IMR-90 (cell line): ENCODE measurements around the gene RAB26. TPM values are rescaled to one million over a fixed set of nuclear protein-coding genes. Genes with fewer than 3 reads are reported as not detected.

Experiments
- ATAC-seq: fragments of 200-7000 bp; cut with Tn5 transposase; 2 replicates; pipeline ENCODE4 v1.9.1; 2020; ENCODE audit warnings: low read depth, mild to moderate bottlenecking, moderate library complexity
- Bru-seq: library from RNA; stranded (reverse); fragments of 400-500 nt; gene quantifications from one replicate; lab custom pipeline; 2021; lab: Mats Ljungman, UMichigan
- BruChase-seq, 2 experiments: library from RNA; stranded (reverse); fragments of 400-500 nt; gene quantifications; one replicate each; lab custom pipeline; 2021; lab: Mats Ljungman, UMichigan
- BruUV-seq: library from RNA; stranded (reverse); fragments of 400-500 nt; replicated peaks from 2 replicates; lab custom pipeline; 2021; lab: Mats Ljungman, UMichigan
- CTCF ChIA-PET: fragments of 300-600 bp; formaldehyde crosslinking; extraction: SDS; loops from one replicate; lab custom pipeline; 2021; ENCODE audit warnings: antibody characterized with exemption; lab: Yijun Ruan, JAX
- POLR2A ChIA-PET: fragments of 300-600 bp; sonication (Branson Sonifier 250); formaldehyde crosslinking; loops from one replicate; lab custom pipeline; 2022; ENCODE audit warnings: antibody characterized with exemption; ENCODE audit not compliant: unreplicated experiment; lab: Charles Lee
- DNase-seq: peaks from one replicate; pipeline ENCODE4 v3.0.0; 2013
- H2AFZ ChIP-seq: replicated peaks from 2 replicates; pipeline ENCODE3; 2013; ENCODE audit warnings: low read length, mild to moderate bottlenecking; ENCODE audit not compliant: poor library complexity
- H2AK5ac ChIP-seq: 2 replicates; pipeline ENCODE4 v1.6.1; 2013; ENCODE audit warnings: low read depth, low read length, inconsistent platforms
- H2AK9ac ChIP-seq: replicated peaks from 2 replicates; pipeline ENCODE3; 2013; ENCODE audit warnings: mild to moderate bottlenecking, low read depth, low read length, moderate library complexity; ENCODE audit not compliant: poor library complexity
- H2BK120ac ChIP-seq: 2 replicates; pipeline ENCODE4 v1.6.1; 2013; ENCODE audit warnings: low read depth, low read length, inconsistent platforms
- H2BK15ac ChIP-seq: 3 replicates; pipeline ENCODE4 v1.6.1; 2013; ENCODE audit warnings: low read depth, low read length, inconsistent platforms
- H2BK20ac ChIP-seq: 2 replicates; pipeline ENCODE4 v1.6.1; 2013; ENCODE audit warnings: low read depth, mild to moderate bottlenecking, inconsistent platforms, low read length, moderate library complexity
- H2BK5ac ChIP-seq: 2 replicates; pipeline ENCODE4 v1.6.1; 2013; ENCODE audit warnings: mild to moderate bottlenecking, low read depth, low read length, inconsistent platforms; ENCODE audit not compliant: poor library complexity, severe bottlenecking
- H3K14ac ChIP-seq: replicated peaks from 2 replicates; pipeline ENCODE4 v1.6.1; 2013; ENCODE audit warnings: low read depth, low read length, inconsistent platforms
- H3K18ac ChIP-seq: 2 replicates; pipeline ENCODE4 v1.6.1; 2013; ENCODE audit warnings: low read depth, low read length, control low read depth
- H3K23ac ChIP-seq: 2 replicates; pipeline ENCODE4 v1.6.1; 2013; ENCODE audit warnings: low read depth, low read length, inconsistent platforms
- H3K27ac ChIP-seq: 2 replicates; pipeline ENCODE4 v1.5.1; 2013; ENCODE audit warnings: mild to moderate bottlenecking, control low read depth, low read length; ENCODE audit not compliant: insufficient read depth
- H3K27me3 ChIP-seq: 2 replicates; pipeline ENCODE4 v1.6.1; 2013; ENCODE audit warnings: low read length; ENCODE audit not compliant: control insufficient read depth, insufficient read depth
- H3K36me3 ChIP-seq: 2 replicates; pipeline ENCODE4 v1.6.1; 2013; ENCODE audit warnings: low read length, mixed read lengths; ENCODE audit not compliant: control insufficient read depth, insufficient read depth
- H3K4ac ChIP-seq: 2 replicates; pipeline ENCODE4 v1.6.1; 2013; ENCODE audit warnings: low read depth, low read length, inconsistent platforms
- H3K4me1 ChIP-seq: 2 replicates; pipeline ENCODE4 v1.6.1; 2013; ENCODE audit warnings: low read length, mixed read lengths; ENCODE audit not compliant: control insufficient read depth, insufficient read depth
- H3K4me2 ChIP-seq: 2 replicates; pipeline ENCODE4 v1.6.1; 2013; ENCODE audit warnings: low read depth, mild to moderate bottlenecking, control low read depth, low read length, moderate library complexity
- H3K4me3 ChIP-seq: 2 replicates; pipeline ENCODE4 v1.5.1; 2013; ENCODE audit warnings: low read depth, mild to moderate bottlenecking, control low read depth, low read length, moderate library complexity; ENCODE audit not compliant: insufficient read depth
- H3K56ac ChIP-seq: 2 replicates; pipeline ENCODE4 v1.6.1; 2013; ENCODE audit warnings: low read length, inconsistent platforms; ENCODE audit not compliant: insufficient read depth; ENCODE audit errors: extremely low read depth
- H3K79me1 ChIP-seq, 2 experiments: 2 replicates each; pipeline ENCODE4 v1.6.1; 2013; ENCODE audit warnings: low read length in 2 of 2, inconsistent platforms in 1 of 2, low read depth in 1 of 2
- H3K9ac ChIP-seq: 2 replicates; pipeline ENCODE4 v1.6.1; 2013; ENCODE audit warnings: low read depth, low read length, control low read depth
- H3K9me1 ChIP-seq: 2 replicates; pipeline ENCODE4 v1.6.1; 2013; ENCODE audit warnings: low read length, inconsistent platforms; ENCODE audit not compliant: insufficient read depth
- H3K9me3 ChIP-seq: 2 replicates; pipeline ENCODE4 v1.6.1; 2013; ENCODE audit warnings: low read length; ENCODE audit not compliant: control insufficient read depth, insufficient read depth
- H4K20me1 ChIP-seq: 2 replicates; pipeline ENCODE4 v1.6.1; 2013; ENCODE audit warnings: low read length, inconsistent platforms; ENCODE audit not compliant: insufficient read depth
- H4K5ac ChIP-seq: 2 replicates; pipeline ENCODE4 v1.6.1; 2013; ENCODE audit warnings: mild to moderate bottlenecking, low read depth, low read length, control low read depth
- H4K8ac ChIP-seq, 2 experiments: 2 replicates each; pipeline ENCODE4 v1.6.1; 2013; ENCODE audit warnings: low read depth in 2 of 2, low read length in 2 of 2, control low read depth in 1 of 2, inconsistent platforms in 1 of 2
- H4K91ac ChIP-seq: 2 replicates; pipeline ENCODE4 v1.6.1; 2013; ENCODE audit warnings: low read depth, low read length, inconsistent platforms; ENCODE audit not compliant: insufficient read depth
- CEBPB ChIP-seq: IDR thresholded peaks from 2 replicates; pipeline ENCODE4 v1.6.1; 2012; ENCODE audit warnings: low read depth, low read length, improper control_type of control experiment
- MAZ ChIP-seq: IDR thresholded peaks from 2 replicates; pipeline ENCODE4 v1.6.1; 2012; ENCODE audit warnings: low read depth, mild to moderate bottlenecking, low read length, improper control_type of control experiment, moderate library complexity, borderline replicate concordance
- NFE2L2 ChIP-seq: fragments of 150-350 bp; IDR thresholded peaks from 2 replicates; pipeline ENCODE4 v1.6.1; 2016; ENCODE audit warnings: low read depth, mild to moderate bottlenecking, low read length
- RAD21 ChIP-seq: IDR thresholded peaks from 2 replicates; pipeline ENCODE4 v1.6.1; 2012; ENCODE audit warnings: low read length, improper control_type of control experiment
- RFX5 ChIP-seq: IDR thresholded peaks from 2 replicates; pipeline ENCODE4 v1.8.0; 2012; ENCODE audit warnings: low read depth, mild to moderate bottlenecking, low read length, moderate library complexity
- WGBS, 2 experiments: methylation state at CpG; one replicate each; pipeline versions ENCODE4 v1.1.5 to v1.1.7; 2013; ENCODE audit warnings: missing lambda C conversion rate in 2 of 2; ENCODE audit not compliant: insufficient read length in 1 of 2; ENCODE audit errors: extremely low coverage in 2 of 2; 5-methylcytosine and 5-hydroxymethylcytosine counted together
- dilution Hi-C: fragments of 300-500 bp; cut with HindIII; formaldehyde crosslinking; loops from one replicate; pipeline ENCODE4 v1.14.3; 2018; ENCODE audit warnings: low sequenced_read_pairs; ENCODE audit not compliant: unreplicated experiment
- in situ Hi-C: fragments of 300-500 bp; cut with MboI; formaldehyde crosslinking; loops from 3 replicates; pipeline ENCODE4 v1.14.3; 2019; ENCODE audit warnings: low sequenced_read_pairs, inconsistent platforms, mixed read lengths
- intact Hi-C: fragments of 100-400 bp; cut with micrococcal nuclease; formaldehyde crosslinking; loops from 2 replicates; pipeline ENCODE4 v1.10.0; 2022
- long read RNA-seq: library from polyadenylated mRNA; unstranded; transcript quantifications from one replicate; pipeline ENCODE4 v2.0.0, GENCODE V29; 2021; ENCODE audit not compliant: unreplicated experiment
- polyA plus RNA-seq, 3 experiments: library from polyadenylated mRNA; depleted of rRNA; stranded (reverse); fragments of >200 nt; gene quantifications; 2 replicates each; pipeline ENCODE4 v1.2.3, GENCODE V29; 2012; ENCODE audit warnings: low replicate concordance in 1 of 3
- total RNA-seq: library from RNA; depleted of rRNA; stranded (reverse); fragments of >200 nt; gene quantifications from 2 replicates; pipeline ENCODE4 v1.2.3, GENCODE V29; 2012; rRNA removed
- TF ChIP-seq, protein P1 (sequence below): conservative IDR thresholded peaks from 2 replicates; pipeline ENCODE4 v1.5.1; 2012; ENCODE audit warnings: mild to moderate bottlenecking, low read depth, low read length, improper control_type of control experiment
- TF ChIP-seq, protein P2 (sequence below): fragments of 150-350 bp; IDR thresholded peaks from 2 replicates; pipeline ENCODE4 v1.6.1; 2017; ENCODE audit warnings: mild to moderate bottlenecking, antibody characterized with exemption, low read length, low read depth

RAB26 gene
- total RNA-seq, result 1.1 TPM in 2 replicates
- 4.5 and 4.8 TPM in 2 replicates for polyA plus RNA-seq (2012; rRNA removed)
- 2.8 and 4.9 TPM in 2 replicates for polyA plus RNA-seq (2012; cell fraction: cytosol; rRNA removed)
- 33.0 and 40.5 TPM in 2 replicates for polyA plus RNA-seq (2012; cell fraction: nucleus; rRNA removed; ENCODE audit: low replicate concordance)
- percentile 12 among the genes with signal in this experiment for Bru-seq, nascent RNA
- BruChase-seq, experiment 1, labeled RNA remaining after a 6-hour chase, result percentile 33 among the genes with signal in this experiment
- BruChase-seq, experiment 2, labeled RNA remaining after a 2-hour chase, result percentile 34 among the genes with signal in this experiment
- long read RNA-seq, transcript RAB26-204 (8 exons, 1,720 nt), result minor isoform, 5 of 35 reads
- long read RNA-seq, transcript RAB26-201 (9 exons, 1,675 nt), result major isoform, 9 of 35 reads
- long read RNA-seq, partial matches to known transcripts, result 1 of 35 reads
- long read RNA-seq, other reads (novel, unspliced or antisense), result 20 of 35 reads

DNA sequence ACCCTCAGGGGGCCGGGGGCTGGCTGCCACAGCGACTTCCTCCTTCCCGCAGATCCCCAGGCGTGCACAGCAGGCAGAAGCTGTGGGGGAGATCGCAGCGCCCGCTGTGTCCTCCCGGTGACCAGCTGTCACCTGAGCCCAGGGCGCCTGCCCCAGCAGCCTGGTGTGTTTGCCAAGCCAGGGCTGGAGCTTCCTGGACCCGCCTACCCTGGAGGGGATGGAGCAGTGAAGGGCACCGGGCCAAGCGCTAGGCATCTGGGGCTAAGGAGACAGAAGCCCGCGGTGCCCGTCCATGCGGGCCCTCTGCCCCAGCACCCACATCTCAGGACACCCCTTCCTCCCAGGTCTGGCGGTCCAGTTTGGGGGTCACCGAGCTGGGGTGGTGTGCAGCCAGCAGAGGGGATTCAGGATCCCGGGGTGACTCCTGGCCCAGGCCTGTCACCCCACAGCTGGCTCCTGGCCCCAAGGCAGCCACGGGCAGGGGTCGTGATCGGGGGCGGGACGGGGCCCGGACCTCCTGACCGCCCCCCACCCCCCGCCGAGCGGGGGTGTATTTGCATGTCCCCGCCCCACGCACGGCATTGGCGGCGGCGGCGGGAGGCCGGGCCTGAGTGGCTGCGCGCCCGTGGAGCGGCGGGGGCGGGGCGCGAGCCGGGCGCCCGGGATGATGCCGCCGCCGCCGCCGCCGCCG is at the start of gene RAB26:
TSS of gene RAB26 (plus strand) at position 645 of the 691 bp plus-strand sequence. CDS start 159 bp downstream, outside the sequence.
- BruUV-seq, result no TSS peak
- H3K9me1 ChIP-seq, result peaks cover 10% of the 10 kb centered on the region
- H3K4me2 ChIP-seq, result peak within 1 kb of the TSS; percentile 86
- H2AK5ac ChIP-seq, result 0 out of 2 replicates have a peak within 1 kb of the TSS, but pooled peaks have one; percentile 51
- H3K9ac ChIP-seq, result 0 out of 2 replicates have a peak within 1 kb of the TSS, but pooled peaks have one; percentile 25
- no peak within 1 kb of the TSS for H2BK15ac ChIP-seq
- CTCF ChIA-PET, result no interaction called here
- dilution Hi-C loops (no loop called here), intact Hi-C loops (no loop called here), in situ Hi-C loops (no loop called here)
- H3K56ac ChIP-seq, result no peak within 1 kb of the TSS
- no peaks in the 10 kb centered on the region for H3K27me3 ChIP-seq
- H4K91ac ChIP-seq, result no peak within 1 kb of the TSS
- H3K18ac ChIP-seq, result peak within 1 kb of the TSS; percentile 27; the same call in 1 of the 2 replicates
- peak within 1 kb of the TSS; percentile 91 for H2AFZ ChIP-seq
- TF ChIP-seq, protein P1, sequence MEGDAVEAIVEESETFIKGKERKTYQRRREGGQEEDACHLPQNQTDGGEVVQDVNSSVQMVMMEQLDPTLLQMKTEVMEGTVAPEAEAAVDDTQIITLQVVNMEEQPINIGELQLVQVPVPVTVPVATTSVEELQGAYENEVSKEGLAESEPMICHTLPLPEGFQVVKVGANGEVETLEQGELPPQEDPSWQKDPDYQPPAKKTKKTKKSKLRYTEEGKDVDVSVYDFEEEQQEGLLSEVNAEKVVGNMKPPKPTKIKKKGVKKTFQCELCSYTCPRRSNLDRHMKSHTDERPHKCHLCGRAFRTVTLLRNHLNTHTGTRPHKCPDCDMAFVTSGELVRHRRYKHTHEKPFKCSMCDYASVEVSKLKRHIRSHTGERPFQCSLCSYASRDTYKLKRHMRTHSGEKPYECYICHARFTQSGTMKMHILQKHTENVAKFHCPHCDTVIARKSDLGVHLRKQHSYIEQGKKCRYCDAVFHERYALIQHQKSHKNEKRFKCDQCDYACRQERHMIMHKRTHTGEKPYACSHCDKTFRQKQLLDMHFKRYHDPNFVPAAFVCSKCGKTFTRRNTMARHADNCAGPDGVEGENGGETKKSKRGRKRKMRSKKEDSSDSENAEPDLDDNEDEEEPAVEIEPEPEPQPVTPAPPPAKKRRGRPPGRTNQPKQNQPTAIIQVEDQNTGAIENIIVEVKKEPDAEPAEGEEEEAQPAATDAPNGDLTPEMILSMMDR, result no peak
- TF ChIP-seq RFX5, result no peak
- TF ChIP-seq MAZ, result peak; percentile 22; the same call in 1 of the 2 replicates
- no peak for TF ChIP-seq CEBPB
- no peak for TF ChIP-seq NFE2L2
- TF ChIP-seq, protein P2, sequence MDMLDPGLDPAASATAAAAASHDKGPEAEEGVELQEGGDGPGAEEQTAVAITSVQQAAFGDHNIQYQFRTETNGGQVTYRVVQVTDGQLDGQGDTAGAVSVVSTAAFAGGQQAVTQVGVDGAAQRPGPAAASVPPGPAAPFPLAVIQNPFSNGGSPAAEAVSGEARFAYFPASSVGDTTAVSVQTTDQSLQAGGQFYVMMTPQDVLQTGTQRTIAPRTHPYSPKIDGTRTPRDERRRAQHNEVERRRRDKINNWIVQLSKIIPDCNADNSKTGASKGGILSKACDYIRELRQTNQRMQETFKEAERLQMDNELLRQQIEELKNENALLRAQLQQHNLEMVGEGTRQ, result no peak
- no peak for TF ChIP-seq RAD21
- 3% methylated on average over 25 of the region's 55 CpGs; no CpG with 5 or more reads in 1 of the 2 experiments for WGBS, 2 experiments
- H3K9me3 ChIP-seq, result no peaks in the 10 kb centered on the region
- peak; percentile 33 for DNase-seq
- H2BK20ac ChIP-seq, result no peak within 1 kb of the TSS
- peak within 1 kb of the TSS; percentile 52 for H3K4ac ChIP-seq
- peak within 1 kb of the TSS; percentile 32; the same call in 1 of the 2 replicates for H3K23ac ChIP-seq
- peak within 1 kb of the TSS; percentile 17; the same call in 1 of the 2 replicates for H4K5ac ChIP-seq
- POLR2A ChIA-PET, result no interaction called here
- peak within 1 kb of the TSS; percentile 4; the same call in 1 of the 2 replicates for H3K27ac ChIP-seq
- H3K36me3 ChIP-seq, result peaks cover 18% of the 10 kb centered on the region
- peak within 1 kb of the TSS in 1 of 2 experiments; percentile 60; a peak in 1 of 4 replicates for H4K8ac ChIP-seq
- peaks cover 55% of the 10 kb centered on the region for H4K20me1 ChIP-seq
- no peak within 1 kb of the TSS; the same call in none of the 2 replicates for H2BK120ac ChIP-seq
- H3K4me1 ChIP-seq, result peaks cover 36% of the 10 kb centered on the region
- peak; percentile 82 for ATAC-seq
- peak within 1 kb of the TSS; percentile 11 for H2BK5ac ChIP-seq
- peaks cover 11 to 45% of the 10 kb centered on the region in 2 experiments; a peak in 3 of 4 replicates for H3K79me1 ChIP-seq
- H3K4me3 ChIP-seq, result peak within 1 kb of the TSS; percentile 49
- peak within 1 kb of the TSS; percentile 92 for H2AK9ac ChIP-seq
- H3K14ac ChIP-seq, result no peak within 1 kb of the TSS
